Esophagus squamous epithelium (tissue), 4 donors: Measurements from ENCODE around the gene C1orf232.

Experiments
- CTCF ChIP-seq, 6 experiments: fragments of 450-650 bp in 4 of 6; fragments of 200-600 bp in 2 of 6; sonication (generic) in 2 of 6; IDR thresholded peaks; one replicate each; pipeline ENCODE4 v1.5.1; 2016 to 2019; ENCODE audit warnings: antibody characterized with exemption in 6 of 6, mild to moderate bottlenecking in 4 of 6, moderate library complexity in 4 of 6
- POLR2A ChIP-seq, 4 donors: fragments of 450-650 bp; IDR thresholded peaks; one replicate each; pipeline ENCODE4 v1.6.1; 2017; ENCODE audit warnings: antibody characterized with exemption in 4 of 4, mild to moderate bottlenecking in 4 of 4, moderate library complexity in 3 of 4

DNA sequence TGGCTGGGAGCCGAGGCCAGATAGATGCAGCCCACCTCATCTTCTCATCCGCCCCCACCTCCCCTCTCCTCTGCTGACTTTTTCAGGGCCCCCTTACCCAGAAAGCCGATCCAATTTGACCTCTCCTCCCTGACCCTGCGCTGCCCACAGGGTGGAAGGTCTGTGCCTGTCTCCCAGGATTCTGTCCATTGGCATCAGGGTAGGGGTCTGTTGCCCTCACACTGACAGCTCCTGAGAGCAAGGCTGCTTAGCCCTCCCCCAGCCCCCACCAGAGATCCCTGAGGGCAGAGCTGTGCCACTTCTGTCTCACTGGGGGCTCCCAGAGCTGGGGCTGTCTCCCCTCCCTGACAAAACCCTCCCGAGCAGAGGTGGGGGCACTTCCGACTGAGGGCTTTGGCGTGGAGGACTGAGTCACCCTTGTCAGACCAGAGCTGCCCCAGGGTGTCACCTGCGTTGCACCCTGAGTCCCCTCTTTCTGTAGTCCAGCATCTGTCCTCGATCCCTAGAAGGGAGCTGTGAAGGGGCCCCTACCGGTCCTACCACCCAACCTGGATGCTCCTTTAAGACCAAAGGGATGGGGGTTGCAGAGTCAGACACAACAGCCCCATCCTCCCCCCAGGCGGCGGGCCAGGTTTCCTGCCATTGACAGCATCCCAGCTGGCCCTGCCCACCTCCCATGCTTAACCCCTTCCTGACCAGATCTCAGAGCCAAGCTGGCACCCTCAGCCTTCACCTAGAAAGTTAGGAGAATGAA lies 12.3 kb downstream of the C1orf232 start:
- TF ChIP-seq CTCF (IDR thresholded peaks at IDR 0.05): no peak
- TF ChIP-seq POLR2A (IDR thresholded peaks at IDR 0.05): no peak
